ENCODE results near the gene MPZL3.

MPZL3 gene

GRCh38 chr11:118180300-118180703 lies 71.9 kb downstream of the MPZL3 start:
- DNase-seq = no peak

- no peak for DNase-seq
Observed at GRCh38 chr11:118176778-118177134, 75.4 kb downstream of the MPZL3 start.

Measured in effector CD8-positive, alpha-beta T cell (primary cell).